GM18507 (cell line): Measurements from ENCODE around the gene HMGB3.
"Not testable (repeated sequence)": the region's sequence is repeated elsewhere in the genome, so short reads cannot be mapped to it uniquely, and the experiment has no call there.

Experiments
- DNase-seq: peaks from one replicate; pipeline ENCODE4 v3.0.0; 2011; ENCODE audit warnings: low read depth; ENCODE audit not compliant: insufficient read length; ENCODE audit errors: extremely low spot score
- FAIRE-seq: peaks from 2 replicates; lab custom pipeline; 2011; peaks lifted over from hg19 to GRCh38; lab: Jason Lieb, UNC

HMGB3 gene

GRCh38 chrX:150975655-150976390 lies 7.3 kb upstream of the HMGB3 start:
- FAIRE-seq (no peak), DNase-seq (no peak)

DNA sequence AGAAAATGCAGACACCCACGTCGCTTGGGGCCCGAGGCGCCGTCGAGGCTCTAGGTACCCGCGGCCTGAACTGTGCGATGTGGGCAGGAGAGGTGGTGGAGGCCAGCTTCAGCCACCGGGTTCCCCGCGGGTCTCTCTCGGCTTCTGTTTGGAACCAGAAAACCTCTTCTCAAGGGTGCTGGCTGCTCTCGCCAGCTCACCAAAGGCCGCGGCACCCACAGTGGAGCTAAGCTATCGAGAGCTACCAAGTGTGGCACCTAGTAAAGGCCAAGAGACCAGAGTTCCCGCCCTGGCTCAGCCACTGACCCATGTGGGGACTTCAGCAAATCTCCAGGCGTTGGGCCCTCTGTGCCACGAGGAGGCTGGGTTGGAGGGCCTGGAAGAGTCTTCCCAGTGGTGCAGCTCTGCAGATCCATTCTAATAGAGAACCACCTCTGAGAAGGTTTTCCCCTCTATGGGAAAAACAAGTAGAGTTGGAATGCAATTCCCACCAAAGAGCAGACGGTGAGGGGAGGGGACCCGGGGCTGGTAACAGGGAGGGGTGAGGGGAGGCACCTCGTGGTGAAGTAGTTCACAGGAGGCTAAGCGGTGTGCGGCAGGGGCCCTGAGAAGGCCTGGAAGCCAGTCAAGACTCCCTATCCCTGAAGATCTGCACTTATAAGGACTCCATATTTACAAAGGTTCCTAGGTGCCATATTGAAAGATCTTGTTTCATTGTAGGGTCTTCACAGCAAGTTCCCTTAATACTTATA lies 5.5 kb upstream of the HMGB3 start:
- no peak for DNase-seq
- no peak for FAIRE-seq

DNA sequence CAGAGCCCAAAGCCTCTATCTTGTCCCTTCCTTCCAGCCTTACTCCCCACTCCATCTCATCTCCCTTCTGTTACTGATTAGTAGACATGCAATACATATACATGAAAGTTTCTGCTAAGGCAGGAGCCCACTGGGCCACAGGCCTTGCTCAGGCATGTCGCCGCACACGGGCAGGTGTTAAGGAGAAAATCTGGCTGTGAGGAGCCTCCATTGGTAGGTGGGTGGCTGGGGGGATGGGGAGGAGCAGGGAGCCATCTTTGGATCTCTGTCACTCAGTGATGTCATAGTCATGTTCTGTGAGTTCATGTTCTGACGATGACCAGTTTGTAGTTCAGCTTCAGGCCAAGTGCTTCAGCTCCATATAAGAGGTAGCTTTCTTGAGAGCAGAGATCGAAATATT lies 2.9 kb upstream of the HMGB3 start:
- no peak for DNase-seq
- no peak for FAIRE-seq

DNA sequence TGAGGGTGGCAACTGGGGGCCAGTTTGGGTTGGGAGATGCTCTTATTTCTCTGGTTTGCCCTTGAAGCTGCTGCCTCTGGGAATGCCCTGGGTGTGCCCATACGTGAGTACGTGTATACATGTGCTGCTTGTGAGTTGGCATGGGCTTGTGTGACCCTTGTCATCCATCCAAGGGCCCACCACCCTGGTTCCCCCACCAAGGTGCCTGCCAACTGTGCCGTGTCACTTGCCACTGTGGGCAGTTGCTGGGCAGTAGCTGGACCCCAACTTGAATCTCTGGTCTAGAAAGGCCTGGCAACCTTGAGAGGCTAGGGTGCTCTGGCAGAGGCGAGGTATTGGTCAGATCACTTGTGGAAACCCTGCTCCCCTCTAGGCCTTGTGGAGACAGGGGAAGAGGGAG lies 2.4 kb upstream of the HMGB3 start:
- DNase-seq (no peak), FAIRE-seq (no peak)

DNA sequence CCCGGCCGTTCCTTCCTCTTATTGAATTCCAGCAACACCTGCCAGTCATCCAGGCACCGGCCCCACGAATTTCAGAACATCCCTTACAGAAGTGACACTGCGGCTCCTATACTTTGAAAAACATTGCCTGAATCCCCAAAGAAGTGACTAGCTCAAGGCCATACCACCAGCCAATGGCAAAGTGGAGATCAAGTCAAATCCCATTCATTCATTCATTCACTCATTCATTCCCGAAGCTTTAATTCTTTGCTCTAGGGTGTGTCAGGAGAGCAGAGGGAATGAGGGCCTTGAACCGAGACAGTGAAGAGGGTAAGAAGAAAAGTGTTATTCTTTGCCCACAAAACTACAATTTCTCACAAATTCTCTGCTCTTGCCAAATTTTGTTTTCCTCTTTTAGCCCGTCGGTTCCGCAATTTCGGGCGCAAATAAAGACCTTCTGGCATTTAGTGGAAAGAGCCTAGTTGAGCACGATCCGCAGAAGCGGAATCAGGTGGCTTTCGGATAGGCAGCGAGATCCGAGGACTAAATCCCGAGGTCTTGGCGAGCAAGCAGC lies 824 bp upstream of the HMGB3 start:
- DNase-seq, result no peak
- no peak for FAIRE-seq

DNA sequence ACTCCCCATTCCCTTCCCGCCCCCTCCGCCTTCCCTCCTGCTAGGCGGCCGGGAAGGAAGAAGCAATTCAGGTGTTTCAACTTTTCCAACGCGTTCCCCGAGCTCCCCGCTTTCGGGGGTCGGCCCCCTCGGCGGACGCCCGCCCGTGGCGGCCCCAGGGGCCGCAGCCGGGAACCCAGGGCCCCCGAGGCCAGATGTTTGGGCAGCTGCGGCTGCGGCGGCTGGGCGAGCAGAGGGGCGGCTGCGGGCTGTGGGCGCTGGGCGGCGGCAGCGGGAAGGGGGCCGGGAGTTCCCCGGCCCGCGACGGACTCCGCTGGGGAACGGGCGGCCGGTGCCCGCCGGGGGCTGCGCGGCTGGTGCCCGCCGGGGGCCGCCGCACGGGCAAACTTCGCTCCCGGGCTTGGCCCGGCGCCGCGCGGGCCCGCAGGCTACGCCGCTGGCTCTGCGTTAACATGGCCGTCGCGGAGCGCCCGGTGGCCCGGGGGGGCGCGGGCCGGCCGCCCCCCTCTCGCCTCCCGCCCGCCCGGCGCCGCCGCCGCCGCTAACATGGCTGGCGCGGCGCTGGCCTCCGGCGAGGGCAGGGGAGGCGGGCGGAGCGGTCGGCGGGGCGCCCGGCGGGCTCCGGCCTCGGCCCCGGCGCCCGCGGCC lies 510 bp downstream of the HMGB3 start:
- no peak for DNase-seq

DNA sequence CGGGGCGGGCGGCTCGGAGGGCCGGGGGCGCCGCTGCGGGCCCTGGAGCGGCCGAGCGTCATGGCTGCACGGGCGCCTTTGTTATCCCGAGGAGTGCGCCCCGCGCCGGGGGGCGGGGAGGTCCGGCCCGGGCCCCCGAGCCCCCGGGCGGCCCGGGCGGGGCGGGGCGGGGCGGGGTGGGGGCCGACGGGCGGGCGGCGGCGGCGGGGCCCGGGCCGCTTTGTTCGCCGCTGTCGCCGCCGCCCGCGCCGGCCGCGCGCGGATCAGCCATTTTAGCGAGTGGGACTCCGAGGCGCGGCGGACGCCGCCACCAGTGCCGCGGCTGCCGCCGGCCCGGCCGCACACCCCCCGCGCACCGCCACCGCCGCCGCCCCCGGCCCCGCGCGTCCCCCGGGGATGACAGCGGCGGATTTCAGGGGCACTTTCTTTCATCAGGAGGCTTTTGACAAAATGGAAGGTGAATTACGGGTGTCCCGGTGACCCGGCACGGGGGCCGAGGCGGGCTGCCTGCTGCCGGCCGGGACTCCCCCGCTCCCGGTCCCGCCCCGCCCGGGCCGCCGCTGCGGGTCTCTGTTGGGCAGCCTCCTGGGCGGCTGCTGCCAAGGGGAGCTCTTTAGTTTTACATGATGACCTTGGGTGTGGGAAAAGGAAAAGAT lies 1.2 kb downstream of the HMGB3 start:
- FAIRE-seq (no peak), DNase-seq (no peak)

More for the DNA sequence above, 510 bp downstream of the HMGB3 start:
- no peak for FAIRE-seq

GRCh38 chrX:150987687-150988086 lies 4.6 kb downstream of the HMGB3 start:
- DNase-seq, result not testable (repeated sequence)

GRCh38 chrX:150989420-150989819 lies 6.3 kb downstream of the HMGB3 start:
- DNase-seq (no peak), FAIRE-seq (no peak)

More at GRCh38 chrX:150987687-150988086, 4.6 kb downstream of the HMGB3 start:
- not testable (repeated sequence) for FAIRE-seq

GRCh38 chrX:150990910-150991309 lies 7.8 kb downstream of the HMGB3 start:
- no peak for FAIRE-seq

GRCh38 chrX:151000861-151001331 lies 17.8 kb downstream of the HMGB3 start:
- no peak for DNase-seq

More at GRCh38 chrX:150990910-150991309, 7.8 kb downstream of the HMGB3 start:
- no peak for DNase-seq

GRCh38 chrX:151004085-151004484 lies 20.9 kb downstream of the HMGB3 start:
- FAIRE-seq (no peak), DNase-seq (no peak)

More at GRCh38 chrX:151000861-151001331, 17.8 kb downstream of the HMGB3 start:
- FAIRE-seq, result no peak

- FAIRE-seq (no peak), DNase-seq (no peak)
Measured at GRCh38 chrX:151006410-151007109, 23.4 kb downstream of the HMGB3 start.

- DNase-seq, result no peak
- FAIRE-seq, result no peak
Measured at GRCh38 chrX:151009582-151009981, 26.4 kb downstream of the HMGB3 start.

DNA sequence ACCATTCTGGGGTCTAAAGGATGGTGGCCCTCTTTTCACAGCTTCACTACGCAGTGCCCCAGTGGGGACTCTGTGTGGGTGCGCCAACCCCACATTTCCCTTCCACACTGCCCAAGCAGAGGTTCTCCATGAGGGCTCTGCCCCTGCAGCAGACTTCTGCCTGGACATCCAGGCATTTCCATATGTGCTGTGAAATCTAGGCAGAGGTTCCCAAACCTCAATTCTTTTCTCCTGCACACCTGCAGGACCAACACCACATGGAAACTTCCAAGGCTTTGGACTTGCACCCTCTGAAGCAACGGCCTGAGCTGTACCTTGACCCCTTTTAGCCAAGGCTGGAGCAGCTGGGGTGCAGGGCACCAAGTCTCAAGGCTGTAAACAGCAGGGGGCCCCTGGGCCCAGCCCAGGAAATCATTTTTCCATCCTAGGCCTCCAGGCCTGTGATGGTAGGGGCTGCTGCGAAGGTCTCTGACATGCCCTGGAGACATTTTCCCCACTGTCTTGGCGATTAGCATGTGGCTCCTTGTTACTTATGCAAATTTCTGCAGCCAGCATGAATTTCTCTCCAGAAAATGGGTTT lies 30.1 kb downstream of the HMGB3 start:
- no peak for DNase-seq
- FAIRE-seq, result no peak

- no peak for FAIRE-seq
- DNase-seq, result no peak
Measured at GRCh38 chrX:151015684-151016083, 32.5 kb downstream of the HMGB3 start.

GRCh38 chrX:151019856-151020255 lies 36.7 kb downstream of the HMGB3 start:
- DNase-seq, result no peak
- no peak for FAIRE-seq

GRCh38 chrX:151030845-151031244 lies 47.7 kb downstream of the HMGB3 start:
- FAIRE-seq, result peak; percentile 49
- no peak for DNase-seq
